ENCODE results near the gene RPS18. TPM values are rescaled to one million over a fixed set of nuclear protein-coding genes. Genes with fewer than 3 reads are reported as not detected.

The RPS18 gene
- total and polyA plus RNA-seq, 2 experiments from 2014 or later, result 1,924 to 2,521 TPM

GRCh38 chr6:33295621-33296369, 23.9 kb downstream of the RPS18 start:
- H3K79me2 ChIP-seq (ENCODE audit: insufficient read depth), result peaks cover 15% of the 10 kb centered on the region
- no peaks in the 10 kb centered on the region for H3K9me3 ChIP-seq (ENCODE audit: low read depth)
- H3K9me2 ChIP-seq (ENCODE audit: insufficient read depth), result no peaks in the 10 kb centered on the region
- H2AFZ ChIP-seq, result no peak overlapping the region
- TF ChIP-seq EZH2 (IDR thresholded peaks at IDR 0.05; ENCODE audit: insufficient read depth, poor library complexity, severe bottlenecking) (no peak), EZH2phosphoT487 (IDR thresholded peaks at IDR 0.05; ENCODE audit: insufficient read depth, low read depth) (no peak)
- H3K9ac ChIP-seq, result no peak overlapping the region
- DNase-seq, result no peak
- no peaks in the 10 kb centered on the region; the same call in 1 of the 2 replicates for H3K36me3 ChIP-seq (ENCODE audit: low read depth)
- H3K4me2 ChIP-seq (ENCODE audit: unreplicated experiment), result no peak overlapping the region
- no peaks in the 10 kb centered on the region for H4K20me1 ChIP-seq (ENCODE audit: insufficient read depth)
- in situ Hi-C loops (cut with MboI), result no loop called here
- H3K27me3 ChIP-seq (replicated peaks; ENCODE audit: insufficient read depth), result no peaks in the 10 kb centered on the region
- WGBS, 2 experiments (ENCODE audit: low coverage in 1 of 2, low lambda C conversion rate in 2 of 2, missing lambda C conversion rate in 2 of 2), result 83 to 94% methylated on average over 5 to 15 of the region's 15 CpGs
- no peak overlapping the region for H3K4me3 ChIP-seq
- H3K27ac ChIP-seq, result no peak overlapping the region
- peaks cover 2% of the 10 kb centered on the region for H3F3A ChIP-seq (ENCODE audit: insufficient read depth)
- H3K4me1 ChIP-seq (ENCODE audit: insufficient read depth), result peaks cover under 1% of the 10 kb centered on the region; the same call in 1 of the 2 replicates

DNA sequence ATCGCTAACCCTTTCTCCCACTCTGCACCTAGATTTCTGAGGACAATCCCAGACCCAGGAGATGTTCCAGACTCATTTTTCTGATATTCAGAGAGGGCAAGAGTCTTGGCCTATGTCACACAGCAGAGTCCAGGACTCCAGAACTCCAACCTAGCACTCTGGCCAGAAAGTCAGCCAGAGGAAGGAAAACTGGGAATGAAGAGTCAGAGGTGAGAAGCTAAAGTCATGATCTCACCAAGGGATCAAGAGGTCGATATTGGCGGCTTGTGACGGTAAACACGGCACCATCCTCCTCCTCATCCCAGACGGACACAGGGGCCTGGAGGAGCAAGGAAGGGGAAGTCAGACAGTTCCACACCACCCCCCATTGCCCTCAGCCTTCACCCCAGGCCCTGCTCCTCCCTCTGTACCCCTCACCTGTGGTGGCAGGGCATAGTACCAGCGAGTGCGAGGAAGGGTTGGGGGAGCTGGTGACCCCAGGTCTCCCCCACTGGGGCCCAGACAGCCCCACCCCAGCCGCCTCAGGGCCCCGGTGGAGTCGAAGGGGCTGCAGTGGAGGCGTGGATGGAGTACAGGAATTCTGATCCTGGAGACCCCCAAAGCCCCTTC, 25.0 kb downstream of the RPS18 start:
- TF ChIP-seq EZH2phosphoT487 (IDR thresholded peaks at IDR 0.05; ENCODE audit: insufficient read depth, low read depth) (no peak), EZH2 (IDR thresholded peaks at IDR 0.05; ENCODE audit: insufficient read depth, poor library complexity, severe bottlenecking) (no peak)
- H3F3A ChIP-seq (ENCODE audit: insufficient read depth), result peaks cover 13% of the 10 kb centered on the region
- H3K27me3 ChIP-seq (replicated peaks; ENCODE audit: insufficient read depth), result no peaks in the 10 kb centered on the region
- WGBS, 2 experiments (ENCODE audit: low coverage in 1 of 2, low lambda C conversion rate in 2 of 2, missing lambda C conversion rate in 2 of 2), result 79 to 88% methylated on average over 8 to 12 of the region's 12 CpGs
- H3K4me3 ChIP-seq, result peak overlapping the region; percentile 96; the same call in 1 of the 2 replicates
- in situ Hi-C loops (cut with MboI), result no loop called here
- peaks cover 17% of the 10 kb centered on the region for H3K79me2 ChIP-seq (ENCODE audit: insufficient read depth)
- H3K4me1 ChIP-seq (ENCODE audit: insufficient read depth), result peaks cover 10% of the 10 kb centered on the region; the same call in 1 of the 2 replicates
- H3K9me3 ChIP-seq (ENCODE audit: low read depth), result no peaks in the 10 kb centered on the region
- H2AFZ ChIP-seq, result no peak overlapping the region
- no peak overlapping the region for H3K27ac ChIP-seq
- no peaks in the 10 kb centered on the region for H4K20me1 ChIP-seq (ENCODE audit: insufficient read depth)
- peak overlapping the region; percentile 95 for H3K9ac ChIP-seq
- no peaks in the 10 kb centered on the region; the same call in 1 of the 2 replicates for H3K36me3 ChIP-seq (ENCODE audit: low read depth)
- no peak for DNase-seq
- H3K4me2 ChIP-seq (ENCODE audit: unreplicated experiment), result peak overlapping the region; percentile 83
- H3K9me2 ChIP-seq (ENCODE audit: insufficient read depth), result no peaks in the 10 kb centered on the region

DNA sequence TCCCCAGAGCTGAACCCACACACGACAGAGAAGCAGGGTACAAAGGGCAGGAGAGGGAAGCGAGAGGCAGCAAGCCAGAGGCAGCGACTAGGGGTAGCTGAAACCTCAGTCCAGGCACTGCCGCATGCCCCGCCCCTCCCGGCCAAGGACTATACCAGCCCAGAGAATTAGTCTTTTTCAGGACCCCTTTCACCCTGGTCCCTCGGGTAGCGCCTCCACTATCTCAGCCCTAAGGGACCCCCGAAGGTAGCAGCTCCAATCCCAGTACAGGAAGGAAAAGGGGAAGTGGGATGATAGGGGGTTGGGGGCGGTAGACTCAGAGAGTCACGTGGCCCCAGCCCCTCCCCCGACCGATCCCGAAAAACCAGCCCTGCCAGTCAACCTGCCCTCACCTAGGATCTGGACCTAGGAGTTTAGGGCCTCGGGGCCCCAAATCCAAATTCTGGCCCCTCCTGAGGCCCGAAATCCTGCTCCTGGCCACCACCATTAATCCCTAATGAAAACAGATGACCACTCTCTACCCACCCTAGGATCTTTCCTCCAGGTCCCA, 25.6 kb downstream of the RPS18 start:
- DNase-seq, result no peak
- Histone ChIP-seq H4K20me1 (ENCODE audit: insufficient read depth) (no peaks in the 10 kb centered on the region), H3K9me3 (ENCODE audit: low read depth) (no peaks in the 10 kb centered on the region), H2AFZ (peak overlapping the region; percentile 45; the same call in 1 of the 2 replicates), H3K4me2 (ENCODE audit: unreplicated experiment) (peak overlapping the region; percentile 83), H3K4me1 (ENCODE audit: insufficient read depth) (peaks cover 10% of the 10 kb centered on the region; the same call in 1 of the 2 replicates), H3K36me3 (ENCODE audit: low read depth) (no peaks in the 10 kb centered on the region), H3K27me3 (replicated peaks; ENCODE audit: insufficient read depth) (no peaks in the 10 kb centered on the region), H3K9me2 (ENCODE audit: insufficient read depth) (no peaks in the 10 kb centered on the region), H3K4me3 (peak overlapping the region; percentile 96), H3K9ac (peak overlapping the region; percentile 95), H3K79me2 (ENCODE audit: insufficient read depth) (peaks cover 23% of the 10 kb centered on the region), H3K27ac (peak overlapping the region; percentile 97), H3F3A (ENCODE audit: insufficient read depth) (peaks cover 13% of the 10 kb centered on the region)
- TF ChIP-seq EZH2phosphoT487 (IDR thresholded peaks at IDR 0.05; ENCODE audit: insufficient read depth, low read depth), result no peak
- TF ChIP-seq EZH2 (IDR thresholded peaks at IDR 0.05; ENCODE audit: insufficient read depth, poor library complexity, severe bottlenecking), result no peak
- 24 to 40% methylated on average over 11 to 16 of the region's 16 CpGs for WGBS, 2 experiments (ENCODE audit: low coverage in 1 of 2, low lambda C conversion rate in 2 of 2, missing lambda C conversion rate in 2 of 2)
- in situ Hi-C loops (cut with MboI), result no loop called here

GRCh38 chr6:33297956-33298772, 26.3 kb downstream of the RPS18 start:
- in situ Hi-C loops (cut with MboI), result no loop called here
- H4K20me1 ChIP-seq (ENCODE audit: insufficient read depth), result no peaks in the 10 kb centered on the region
- peaks cover 10% of the 10 kb centered on the region; the same call in 1 of the 2 replicates for H3K4me1 ChIP-seq (ENCODE audit: insufficient read depth)
- 0 to 2% methylated on average over 22 to 42 of the region's 42 CpGs for WGBS, 2 experiments (ENCODE audit: low coverage in 1 of 2, low lambda C conversion rate in 2 of 2, missing lambda C conversion rate in 2 of 2)
- no peaks in the 10 kb centered on the region for H3K9me2 ChIP-seq (ENCODE audit: insufficient read depth)
- H3K9me3 ChIP-seq (ENCODE audit: low read depth), result no peaks in the 10 kb centered on the region
- H3K79me2 ChIP-seq (ENCODE audit: insufficient read depth), result peaks cover 29% of the 10 kb centered on the region
- H3K36me3 ChIP-seq (ENCODE audit: low read depth), result peaks cover under 1% of the 10 kb centered on the region; the same call in 1 of the 2 replicates
- H2AFZ ChIP-seq, result peak overlapping the region; percentile 62
- peak overlapping the region; percentile 95 for H3K9ac ChIP-seq
- no peaks in the 10 kb centered on the region for H3K27me3 ChIP-seq (replicated peaks; ENCODE audit: insufficient read depth)
- H3K4me2 ChIP-seq (ENCODE audit: unreplicated experiment), result peak overlapping the region; percentile 92
- H3K4me3 ChIP-seq, result peak overlapping the region; percentile 96
- TF ChIP-seq EZH2phosphoT487 (IDR thresholded peaks at IDR 0.05; ENCODE audit: insufficient read depth, low read depth) (no peak), EZH2 (IDR thresholded peaks at IDR 0.05; ENCODE audit: insufficient read depth, poor library complexity, severe bottlenecking) (no peak)
- H3F3A ChIP-seq (ENCODE audit: insufficient read depth), result peaks cover 13% of the 10 kb centered on the region
- DNase-seq, result peak; percentile 89
- peak overlapping the region; percentile 97 for H3K27ac ChIP-seq
